HG03354 (cell line): Measurements from ENCODE around the gene SLC1A1.
"Not testable (repeated sequence)": the region's sequence is repeated elsewhere in the genome, so short reads cannot be mapped to it uniquely, and the experiment has no call there.

Experiments
- ATAC-seq: cut with Tn5 transposase; IDR thresholded peaks from one replicate; pipeline ENCODE4 v1.9.1; 2021; ENCODE audit warnings: mild to moderate bottlenecking; ENCODE audit not compliant: unreplicated experiment, poor library complexity, severe bottlenecking

SLC1A1 gene

GRCh38 chr9:4600368-4600767 lies 110.1 kb downstream of the SLC1A1 start:
- peak; percentile 55 for ATAC-seq

- no peak for ATAC-seq
Observed at GRCh38 chr9:4603830-4604229, 113.6 kb downstream of the SLC1A1 start.

GRCh38 chr9:4604678-4605095 lies 114.4 kb downstream of the SLC1A1 start:
- ATAC-seq, result peak; percentile 90

GRCh38 chr9:4606033-4606432 lies 115.8 kb downstream of the SLC1A1 start:
- ATAC-seq, result not testable (repeated sequence)

- no peak for ATAC-seq
Observed at GRCh38 chr9:4614627-4615026, 124.4 kb downstream of the SLC1A1 start.

- ATAC-seq, result no peak
Observed at GRCh38 chr9:4615251-4615650, 125.0 kb downstream of the SLC1A1 start.

GRCh38 chr9:4615778-4616177 lies 125.5 kb downstream of the SLC1A1 start:
- no peak for ATAC-seq

- no peak for ATAC-seq
Observed at GRCh38 chr9:4617752-4618151, 127.5 kb downstream of the SLC1A1 start.

GRCh38 chr9:4618700-4619099 lies 128.4 kb downstream of the SLC1A1 start:
- ATAC-seq, result no peak

GRCh38 chr9:4620057-4620765 lies 129.9 kb downstream of the SLC1A1 start:
- no peak for ATAC-seq

GRCh38 chr9:4620881-4621555 lies 130.8 kb downstream of the SLC1A1 start:
- ATAC-seq, result no peak

- no peak for ATAC-seq
Observed at GRCh38 chr9:4622016-4622415, 131.7 kb downstream of the SLC1A1 start.

- no peak for ATAC-seq
Observed at GRCh38 chr9:4630836-4631235, 140.6 kb downstream of the SLC1A1 start.
